ENCODE results near the gene HMGCS2.

DNA sequence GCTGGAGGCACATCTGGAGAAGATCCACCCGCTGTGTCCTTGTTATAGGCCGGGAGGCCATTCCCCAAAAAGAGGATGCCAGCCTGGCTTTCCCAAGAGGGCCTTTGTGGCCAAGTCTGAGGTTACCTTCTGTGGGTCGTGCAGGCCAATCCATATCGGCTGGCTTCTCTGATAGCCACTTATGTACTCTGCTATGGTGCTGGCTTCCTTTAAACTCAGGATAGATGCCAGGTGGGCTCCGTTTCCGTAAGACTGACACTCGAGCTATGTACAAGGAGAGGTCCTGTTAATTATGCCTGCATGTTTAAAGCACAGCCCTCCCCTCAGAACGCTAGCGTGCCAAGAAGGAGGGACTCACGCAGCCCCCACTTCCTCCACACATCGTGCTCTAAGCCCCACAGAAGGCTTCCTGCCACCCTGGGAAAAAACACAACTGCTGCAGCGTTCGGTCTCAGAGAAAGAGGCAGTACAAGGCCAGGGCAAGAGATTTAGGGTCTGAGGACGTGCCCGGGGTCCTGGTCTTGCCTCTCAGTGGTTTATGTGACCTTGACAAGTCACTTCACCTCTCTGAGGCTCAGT, 31.0 kb upstream of the HMGCS2 start:
- TF ChIP-seq, protein P1, sequence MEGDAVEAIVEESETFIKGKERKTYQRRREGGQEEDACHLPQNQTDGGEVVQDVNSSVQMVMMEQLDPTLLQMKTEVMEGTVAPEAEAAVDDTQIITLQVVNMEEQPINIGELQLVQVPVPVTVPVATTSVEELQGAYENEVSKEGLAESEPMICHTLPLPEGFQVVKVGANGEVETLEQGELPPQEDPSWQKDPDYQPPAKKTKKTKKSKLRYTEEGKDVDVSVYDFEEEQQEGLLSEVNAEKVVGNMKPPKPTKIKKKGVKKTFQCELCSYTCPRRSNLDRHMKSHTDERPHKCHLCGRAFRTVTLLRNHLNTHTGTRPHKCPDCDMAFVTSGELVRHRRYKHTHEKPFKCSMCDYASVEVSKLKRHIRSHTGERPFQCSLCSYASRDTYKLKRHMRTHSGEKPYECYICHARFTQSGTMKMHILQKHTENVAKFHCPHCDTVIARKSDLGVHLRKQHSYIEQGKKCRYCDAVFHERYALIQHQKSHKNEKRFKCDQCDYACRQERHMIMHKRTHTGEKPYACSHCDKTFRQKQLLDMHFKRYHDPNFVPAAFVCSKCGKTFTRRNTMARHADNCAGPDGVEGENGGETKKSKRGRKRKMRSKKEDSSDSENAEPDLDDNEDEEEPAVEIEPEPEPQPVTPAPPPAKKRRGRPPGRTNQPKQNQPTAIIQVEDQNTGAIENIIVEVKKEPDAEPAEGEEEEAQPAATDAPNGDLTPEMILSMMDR (IDR thresholded peaks at IDR 0.05; ENCODE audit: insufficient read depth, low read length, poor library complexity, severe bottlenecking): no peak
- TF ChIP-seq EZH2phosphoT487 (conservative IDR thresholded peaks at IDR 0.05; ENCODE audit: low read length): no peak
